ENCODE results near the gene PARP1. TPM values are rescaled to one million over a fixed set of nuclear protein-coding genes. Genes with fewer than 3 reads are reported as not detected.

PARP1 gene
- total RNA-seq, 1 experiment from 2014 or later: 213 TPM

- Histone ChIP-seq H3K79me2 (ENCODE audit: insufficient read depth, low read length) (no peaks in the 10 kb centered on the region), H3K9ac (ENCODE audit: low read length) (no peak overlapping the region), H3K9me3 (ENCODE audit: control insufficient read depth in 1 of 2, insufficient read depth in 1 of 2, low read depth in 1 of 2, low read length in 2 of 2) (no peaks in the 10 kb centered on the region), H3K36me3 (ENCODE audit: control insufficient read depth in 1 of 2, insufficient read depth in 2 of 2, low read length in 2 of 2) (no peaks in the 10 kb centered on the region), H3K4me1 (ENCODE audit: control insufficient read depth in 1 of 2, insufficient read depth in 2 of 2, low read length in 2 of 2) (peaks cover 0 to 12% of the 10 kb centered on the region in 2 experiments; a peak in 1 of 4 replicates), H3K4me3 (replicated peaks in 1 of 2; ENCODE audit: low read depth in 1 of 2, low read length in 2 of 2) (no peak overlapping the region), H4K20me1 (ENCODE audit: insufficient read depth) (no peaks in the 10 kb centered on the region), H3K4me2 (ENCODE audit: low read length) (no peak overlapping the region), H3K27ac (ENCODE audit: low read depth, low read length) (no peak overlapping the region), H3K27me3 (ENCODE audit: insufficient read depth, low read length) (no peaks in the 10 kb centered on the region), H2AFZ (ENCODE audit: low read depth, low read length, poor library complexity, severe bottlenecking) (no peak overlapping the region), H3K9me2 (ENCODE audit: insufficient read depth) (no peaks in the 10 kb centered on the region)
- TF ChIP-seq CBX3 (IDR thresholded peaks at IDR 0.05; ENCODE audit: low read depth) (no peak), MAX (IDR thresholded peaks at IDR 0.05) (no peak), CTCF (IDR thresholded peaks at IDR 0.05 in 2 of 3, conservative IDR thresholded peaks at IDR 0.05 in 1 of 3; ENCODE audit: borderline replicate concordance in 1 of 3, insufficient read depth in 1 of 3, low read depth in 2 of 3, low read length in 2 of 3) (no peak), SRF (IDR thresholded peaks at IDR 0.05; ENCODE audit: low read depth) (no peak), CEBPB (IDR thresholded peaks at IDR 0.05; ENCODE audit: low read depth) (no peak), SP1 (IDR thresholded peaks at IDR 0.05; ENCODE audit: low read depth) (no peak), YY1 (IDR thresholded peaks at IDR 0.05; ENCODE audit: extremely low read depth, insufficient replicate concordance, low read depth, low read length) (no peak), EZH2phosphoT487 (IDR thresholded peaks at IDR 0.05; ENCODE audit: borderline replicate concordance) (no peak), FOSL1 (IDR thresholded peaks at IDR 0.05; ENCODE audit: low read depth) (no peak), REST (IDR thresholded peaks at IDR 0.05; ENCODE audit: low read depth) (no peak), POLR2AphosphoS5 (IDR thresholded peaks at IDR 0.05; ENCODE audit: low read depth, low read length) (no peak), POLR2A (IDR thresholded peaks at IDR 0.05; ENCODE audit: borderline replicate concordance, extremely low read depth, insufficient read depth, insufficient read length) (no peak), TCF7L2 (IDR thresholded peaks at IDR 0.05; ENCODE audit: borderline replicate concordance, extremely low read depth, insufficient read depth, insufficient read length) (no peak), JUND (IDR thresholded peaks at IDR 0.05) (no peak), ZNF274 (IDR thresholded peaks at IDR 0.05; ENCODE audit: low read depth, low read length) (no peak), SIN3A (IDR thresholded peaks at IDR 0.05; ENCODE audit: low read depth) (no peak), ZFX (IDR thresholded peaks at IDR 0.05) (no peak)
- ChIA-PET POLR2A (no interaction called here), CTCF (interaction anchor here (1.3 to 1.6 kb wide), 2 partner anchors 10 to 198 kb away, joined by 3 to 9 read pairs; no protein-coding TSS in a partner anchor), RAD21 (ENCODE audit: low non-redundant PET in 1 of 2, low total read pairs in 2 of 2, uncharacterized antibody in 2 of 2, unreplicated experiment in 2 of 2) (no interaction called here)
- intact Hi-C loops (cut with micrococcal nuclease): no loop called here
- ATAC-seq (no peak), DNase-seq (ENCODE audit: low read depth, low spot score) (no peak)
- BruUV-seq (replicated peaks): no TSS peak
These were observed 84.9 kb downstream of the PARP1 start for GRCh38 chr1:226322986-226323385.

Measured in HCT116 (cell line).